WI38 (cell line): Measurements from ENCODE around the gene HOXB3.
A peak's percentile ranks its signal among the peaks of the same experiment; 100 is the strongest.

Experiments used
- H3K4me3 ChIP-seq: 2 replicates; pipeline ENCODE4 v1.5.1; 2011; ENCODE audit warnings: low read depth, mild to moderate bottlenecking, control low read depth, low read length
- TF ChIP-seq, protein P1 (sequence below): IDR thresholded peaks from 2 replicates; pipeline ENCODE4 v1.5.1; 2012; ENCODE audit warnings: low read depth, mild to moderate bottlenecking, control low read depth, low read length

HOXB3 gene

GRCh38 chr17:48627623-48628521, 37.8 kb upstream of the HOXB3 start:
- TF ChIP-seq, protein P1, sequence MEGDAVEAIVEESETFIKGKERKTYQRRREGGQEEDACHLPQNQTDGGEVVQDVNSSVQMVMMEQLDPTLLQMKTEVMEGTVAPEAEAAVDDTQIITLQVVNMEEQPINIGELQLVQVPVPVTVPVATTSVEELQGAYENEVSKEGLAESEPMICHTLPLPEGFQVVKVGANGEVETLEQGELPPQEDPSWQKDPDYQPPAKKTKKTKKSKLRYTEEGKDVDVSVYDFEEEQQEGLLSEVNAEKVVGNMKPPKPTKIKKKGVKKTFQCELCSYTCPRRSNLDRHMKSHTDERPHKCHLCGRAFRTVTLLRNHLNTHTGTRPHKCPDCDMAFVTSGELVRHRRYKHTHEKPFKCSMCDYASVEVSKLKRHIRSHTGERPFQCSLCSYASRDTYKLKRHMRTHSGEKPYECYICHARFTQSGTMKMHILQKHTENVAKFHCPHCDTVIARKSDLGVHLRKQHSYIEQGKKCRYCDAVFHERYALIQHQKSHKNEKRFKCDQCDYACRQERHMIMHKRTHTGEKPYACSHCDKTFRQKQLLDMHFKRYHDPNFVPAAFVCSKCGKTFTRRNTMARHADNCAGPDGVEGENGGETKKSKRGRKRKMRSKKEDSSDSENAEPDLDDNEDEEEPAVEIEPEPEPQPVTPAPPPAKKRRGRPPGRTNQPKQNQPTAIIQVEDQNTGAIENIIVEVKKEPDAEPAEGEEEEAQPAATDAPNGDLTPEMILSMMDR = no peak
- no peak overlapping the region for H3K4me3 ChIP-seq

- TF ChIP-seq, protein P1 = no peak
- no peak overlapping the region for H3K4me3 ChIP-seq
Measured at GRCh38 chr17:48627118-48627597, 37.1 kb upstream of the HOXB3 start.

- TF ChIP-seq, protein P1 = no peak
- peak within 1 kb of the TSS; percentile 43 for H3K4me3 ChIP-seq
Measured at GRCh38 chr17:48626245-48627117, 36.4 kb upstream of the HOXB3 start, which contains the start of gene HOXB9. Gene HOXB9 (minus strand): TSS chr17:48626358. CDS start chr17:48626269, 89 bp downstream.

GRCh38 chr17:48625495-48626244, 35.6 kb upstream of the HOXB3 start:
- peak overlapping the region; percentile 43 for H3K4me3 ChIP-seq
- TF ChIP-seq, protein P1 = no peak

DNA sequence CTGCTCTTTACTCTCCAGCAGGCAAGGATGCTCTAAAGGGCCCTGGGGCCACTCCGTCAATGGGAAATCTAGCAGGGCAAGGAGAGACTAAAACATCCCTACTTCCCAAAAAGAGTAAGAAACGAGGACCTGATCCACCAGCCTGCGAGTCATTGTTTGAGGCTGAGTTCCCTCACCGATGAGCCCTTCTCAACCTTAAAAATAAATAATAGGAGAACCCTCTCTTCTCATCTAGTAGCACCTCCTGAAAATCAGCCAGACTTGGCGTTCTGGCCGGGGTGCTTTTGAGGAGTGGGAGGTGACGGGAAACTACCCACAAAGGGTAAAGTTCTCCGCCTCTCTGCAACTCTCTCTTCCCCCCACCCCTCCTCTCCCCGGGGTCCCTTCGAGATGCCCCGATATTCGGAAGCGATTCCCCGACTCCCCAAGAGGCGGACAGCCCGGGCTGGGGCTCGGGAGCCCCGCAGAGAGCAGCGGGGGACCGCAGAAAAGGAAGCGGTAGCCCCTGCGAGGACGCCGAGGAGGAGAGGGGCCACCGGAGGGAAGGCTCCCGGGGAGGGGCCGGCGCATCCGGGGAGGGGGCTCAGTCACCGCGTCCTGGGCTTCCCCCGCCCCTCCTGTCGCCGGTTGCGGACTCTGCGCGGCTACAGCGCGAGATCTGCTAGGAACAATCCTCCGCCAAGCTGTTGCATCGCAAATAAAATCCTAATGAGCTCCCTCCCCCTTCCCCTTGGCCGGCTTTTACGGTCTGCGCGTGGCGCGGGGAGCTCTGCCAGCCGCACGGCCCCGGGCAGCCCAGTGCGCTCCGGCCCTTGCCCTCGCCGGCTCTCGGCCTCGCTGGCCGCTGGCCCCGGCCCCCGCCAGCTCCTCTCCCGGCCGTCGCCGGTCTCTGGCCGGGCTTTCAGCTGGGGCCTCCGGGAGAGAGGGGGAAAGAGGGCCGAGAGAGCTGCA, 34.8 kb upstream of the HOXB3 start:
- TF ChIP-seq, protein P1 = no peak
- H3K4me3 ChIP-seq = peak overlapping the region; percentile 43

- no peak overlapping the region for H3K4me3 ChIP-seq
- TF ChIP-seq, protein P1 = no peak
Measured at GRCh38 chr17:48624118-48624517, 34.1 kb upstream of the HOXB3 start.
